GM12801 (cell line): ENCODE data around the gene CBLL1.

ENCODE experiments used
- CTCF ChIP-seq: IDR thresholded peaks from one replicate; pipeline ENCODE4 v1.5.1; 2011; ENCODE audit warnings: control low read depth; ENCODE audit not compliant: insufficient read length; ENCODE audit errors: extremely low read depth

The CBLL1 gene

GRCh38 chr7:107789647-107790046 is 45.7 kb downstream of the CBLL1 start:
- no peak for TF ChIP-seq CTCF

GRCh38 chr7:107792364-107792763 is 48.4 kb downstream of the CBLL1 start:
- no peak for TF ChIP-seq CTCF

GRCh38 chr7:107799647-107800264 is 55.8 kb downstream of the CBLL1 start:
- no peak for TF ChIP-seq CTCF

- TF ChIP-seq CTCF: no peak
These were observed 59.2 kb downstream of the CBLL1 start, which contains the start of gene SLC26A3 for GRCh38 chr7:107803009-107803610. SLC26A3 (minus strand) TSS chr7:107803223; CDS start chr7:107794509, 8,714 bp downstream.

GRCh38 chr7:107809179-107809578 is 65.2 kb downstream of the CBLL1 start:
- no peak for TF ChIP-seq CTCF

GRCh38 chr7:107810626-107811025 is 66.7 kb downstream of the CBLL1 start:
- TF ChIP-seq CTCF: no peak
